Peyer's patch (tissue), 4 donors: Measurements from ENCODE around the gene RFFL. TPM values are rescaled to one million over a fixed set of nuclear protein-coding genes. Genes with fewer than 3 reads are reported as not detected.
"Not testable (repeated sequence)": the region's sequence is repeated elsewhere in the genome, so short reads cannot be mapped to it uniquely, and the experiment has no call there.

Experiments
- DNase-seq, 3 donors: peaks; one replicate each; pipeline ENCODE4 v3.0.0-alpha.2; 2017 to 2019
- H3K27ac ChIP-seq, 4 donors: fragments of 200-600 bp; sonication (generic); one replicate each; pipeline ENCODE4 v1.5.1; 2016 to 2019
- H3K27me3 ChIP-seq, 2 donors: fragments of 200-600 bp; sonication (generic); one replicate each; pipeline ENCODE4 v1.5.1; 2019
- H3K36me3 ChIP-seq, 3 donors: fragments of 200-600 bp; sonication (generic); one replicate each; pipeline ENCODE4 v1.5.1; 2016 to 2019
- H3K4me1 ChIP-seq, 4 donors: fragments of 200-600 bp; sonication (generic); one replicate each; pipeline ENCODE4 v1.5.1; 2016 to 2019
- H3K4me3 ChIP-seq, 4 donors: fragments of 200-600 bp; sonication (generic); 1 replicate in 3 of 4; 2 replicates in 1 of 4; pipeline ENCODE4 v1.5.1; 2016 to 2019; ENCODE audit warnings: mild to moderate bottlenecking in 1 of 4
- H3K9me3 ChIP-seq, 4 donors: fragments of 200-600 bp; sonication (generic); one replicate each; pipeline ENCODE4 v1.5.1; 2016 to 2019; ENCODE audit warnings: mild to moderate bottlenecking in 1 of 4
- CTCF ChIP-seq, 6 experiments: fragments of 450-650 bp in 4 of 6; fragments of 200-600 bp in 2 of 6; sonication (generic) in 1 of 6; IDR thresholded peaks; one replicate each; pipeline ENCODE4 v1.5.1; 2017 to 2019; ENCODE audit warnings: antibody characterized with exemption in 6 of 6, mild to moderate bottlenecking in 3 of 6, moderate library complexity in 1 of 6
- POLR2A ChIP-seq, 2 donors: fragments of 450-650 bp; IDR thresholded peaks; one replicate each; pipeline ENCODE4 v1.5.1; 2017; ENCODE audit warnings: antibody characterized with exemption in 2 of 2, mild to moderate bottlenecking in 2 of 2, moderate library complexity in 2 of 2
- total RNA-seq, 4 donors: library from RNA; depleted of rRNA; stranded (reverse); fragments of >200 nt; gene quantifications; one replicate each; pipeline ENCODE4 v1.1.0, GENCODE V29; 2016

Gene RFFL
- 10 to 100 TPM; 33.0 to 76.7 (median 43.0) TPM for total RNA-seq

DNA sequence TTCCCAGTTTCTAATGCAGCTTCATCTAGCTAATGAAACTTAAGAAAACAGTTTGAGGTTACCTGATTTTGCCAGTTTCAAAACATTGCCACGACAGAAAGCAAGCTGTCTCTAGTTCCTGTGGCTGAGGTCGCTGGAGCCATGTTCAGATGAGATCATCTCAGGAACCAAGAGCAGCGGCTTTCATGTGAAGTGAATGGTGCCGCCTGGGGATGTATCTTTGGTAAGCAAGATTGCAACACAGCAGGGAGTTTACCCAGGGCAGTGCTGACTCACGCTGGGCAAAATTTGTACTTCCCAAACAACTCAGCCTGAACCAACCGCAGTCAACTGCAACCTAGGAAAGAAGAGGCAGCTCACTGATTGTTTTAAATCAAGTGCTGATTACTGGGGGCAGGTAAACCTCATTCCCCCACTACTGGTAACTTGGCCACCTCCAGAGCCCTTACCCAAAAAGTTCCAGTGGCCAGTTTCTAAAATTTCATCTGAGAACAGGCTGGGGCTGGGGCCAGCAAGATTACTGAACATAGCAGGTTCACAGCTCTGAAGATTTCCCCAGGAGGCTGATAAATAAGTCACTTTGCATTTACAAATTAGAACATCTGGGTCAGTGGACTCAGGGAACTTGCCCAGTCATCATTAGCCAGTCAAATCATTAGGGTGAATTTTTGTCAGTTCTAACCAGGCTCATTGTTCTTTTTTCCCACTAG is at the start of gene RFFL:
TSS of gene RFFL (minus strand) at position 194 of the 710 bp plus-strand sequence. CDS start 37,154 bp downstream, outside the sequence.
- Histone ChIP-seq H3K4me3 (peak within 1 kb of the TSS in 2 of 4 donors; percentile 7 to 30), H3K27ac (peak within 1 kb of the TSS; percentile 68 to 89 (median 77)), H3K27me3 (no peaks in the 10 kb centered on the region), H3K36me3 (peaks cover 0 to 13% (median 0%) of the 10 kb centered on the region in 3 donors), H3K9me3 (no peaks in the 10 kb centered on the region), H3K4me1 (peaks cover 5 to 20% (median 5%) of the 10 kb centered on the region in 4 donors)
- TF ChIP-seq POLR2A (IDR thresholded peaks at IDR 0.05) (peak in 1 of 2 donors; percentile 28), CTCF (IDR thresholded peaks at IDR 0.05) (peak in 5 of 6 experiments; percentile 18 to 48 (median 22))
- peak; percentile 75 to 96 (median 89) for DNase-seq

- H3K27ac ChIP-seq, H3K27me3 ChIP-seq, H3K9me3 ChIP-seq, H3K4me1 ChIP-seq, DNase-seq, H3K4me3 ChIP-seq: not testable (repeated sequence)
- H3K36me3 ChIP-seq = peaks cover 0 to 12% (median 0%) of the 10 kb centered on the region in 3 donors
Measured at GRCh38 chr17:35110791-35111190, 47.3 kb upstream of the RFFL start.

DNA sequence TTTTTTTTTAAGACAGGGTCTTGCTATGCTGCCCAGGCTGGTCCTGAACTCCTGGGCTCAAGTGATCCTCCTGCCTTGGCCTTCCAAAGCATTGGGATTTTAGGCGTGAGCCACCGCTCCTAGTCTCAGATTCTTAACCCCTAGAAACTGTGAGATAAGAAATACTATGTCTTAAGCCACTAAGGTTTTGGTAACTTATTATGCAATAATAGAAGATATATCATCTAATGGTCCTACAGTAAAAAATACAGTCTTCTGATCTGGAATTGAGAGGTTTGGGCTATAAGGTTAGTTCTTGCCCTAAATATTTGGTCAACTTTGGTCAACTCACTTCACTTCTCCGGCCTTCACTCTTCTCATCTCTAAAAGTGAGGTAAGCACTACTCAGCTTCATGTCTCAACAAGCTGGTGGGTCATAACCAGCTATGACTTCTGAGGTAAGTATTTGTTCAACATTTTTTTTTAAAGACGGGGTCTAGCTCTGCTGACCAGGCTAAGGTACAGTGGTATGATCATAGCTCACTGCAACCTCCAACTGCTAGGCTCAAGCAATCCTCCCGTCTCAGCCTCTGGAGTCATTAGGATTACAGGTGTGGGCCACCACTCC is 41.4 kb upstream of the RFFL start:
- H3K9me3 ChIP-seq = no peaks in the 10 kb centered on the region
- H3K4me3 ChIP-seq = no peak overlapping the region
- no peak for TF ChIP-seq POLR2A (IDR thresholded peaks at IDR 0.05)
- no peak for TF ChIP-seq CTCF (IDR thresholded peaks at IDR 0.05)
- H3K27ac ChIP-seq = no peak overlapping the region
- H3K4me1 ChIP-seq = no peaks in the 10 kb centered on the region
- DNase-seq = no peak
- H3K27me3 ChIP-seq = no peaks in the 10 kb centered on the region
- peaks cover 0 to 48% (median 0%) of the 10 kb centered on the region in 3 donors for H3K36me3 ChIP-seq

- H3K9me3 ChIP-seq = no peaks in the 10 kb centered on the region
- TF ChIP-seq POLR2A (IDR thresholded peaks at IDR 0.05) (no peak), CTCF (IDR thresholded peaks at IDR 0.05) (no peak)
- no peak overlapping the region for H3K27ac ChIP-seq
- no peak for DNase-seq
- no peaks in the 10 kb centered on the region for H3K27me3 ChIP-seq
- H3K4me1 ChIP-seq = no peaks in the 10 kb centered on the region
- no peak overlapping the region for H3K4me3 ChIP-seq
- H3K36me3 ChIP-seq = peaks cover 0 to 58% (median 0%) of the 10 kb centered on the region in 3 donors
Measured at GRCh38 chr17:35103271-35103670, 39.8 kb upstream of the RFFL start.

GRCh38 chr17:35101725-35102124 is 38.2 kb upstream of the RFFL start:
- no peaks in the 10 kb centered on the region for H3K27me3 ChIP-seq
- H3K4me1 ChIP-seq = no peaks in the 10 kb centered on the region
- H3K27ac ChIP-seq = no peak overlapping the region
- no peaks in the 10 kb centered on the region for H3K9me3 ChIP-seq
- H3K4me3 ChIP-seq = no peak overlapping the region
- no peak for DNase-seq
- TF ChIP-seq POLR2A (IDR thresholded peaks at IDR 0.05) = no peak
- TF ChIP-seq CTCF (IDR thresholded peaks at IDR 0.05) = no peak
- H3K36me3 ChIP-seq = peaks cover 0 to 54% (median 0%) of the 10 kb centered on the region in 3 donors

DNA sequence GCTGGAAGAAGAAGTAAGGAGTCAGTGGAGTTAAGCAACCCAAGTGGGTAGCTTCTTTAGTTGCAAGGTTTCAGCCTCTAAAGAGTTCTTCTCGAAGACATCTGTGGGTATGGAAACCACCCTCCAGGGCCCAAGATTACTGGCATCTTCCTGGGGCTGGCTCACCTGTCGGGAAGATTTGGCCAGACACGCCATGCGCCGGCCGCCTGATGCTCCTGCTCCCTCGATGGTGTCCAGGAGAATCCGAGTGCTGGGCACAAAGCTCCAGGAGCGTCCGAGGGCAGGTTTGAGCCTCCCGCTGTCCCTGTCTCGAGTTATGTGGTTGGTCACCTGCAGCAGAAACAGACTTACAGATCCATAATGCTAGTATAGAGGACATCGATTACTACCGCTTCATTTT is 37.5 kb upstream of the RFFL start:
- H3K4me3 ChIP-seq = no peak overlapping the region
- peaks cover 0 to 48% (median 0%) of the 10 kb centered on the region in 3 donors for H3K36me3 ChIP-seq
- TF ChIP-seq CTCF (IDR thresholded peaks at IDR 0.05) = no peak
- no peak for TF ChIP-seq POLR2A (IDR thresholded peaks at IDR 0.05)
- no peaks in the 10 kb centered on the region for H3K9me3 ChIP-seq
- no peak for DNase-seq
- no peaks in the 10 kb centered on the region for H3K4me1 ChIP-seq
- H3K27ac ChIP-seq = no peak overlapping the region
- no peaks in the 10 kb centered on the region for H3K27me3 ChIP-seq
